A549 (cell line): Measurements from ENCODE around the gene SHROOM1.

Experiments used
- POLR2A ChIP-seq: IDR thresholded peaks from 2 replicates; pipeline ENCODE4 v1.6.1; 2012; ENCODE audit warnings: mild to moderate bottlenecking, low read length
- TF ChIP-seq, protein P1 (sequence below): fragments of >200 bp; sonication (Bioruptor Twin); formaldehyde crosslinking; IDR thresholded peaks from 3 replicates; pipeline ENCODE4 v1.5.1; 2016

DNA sequence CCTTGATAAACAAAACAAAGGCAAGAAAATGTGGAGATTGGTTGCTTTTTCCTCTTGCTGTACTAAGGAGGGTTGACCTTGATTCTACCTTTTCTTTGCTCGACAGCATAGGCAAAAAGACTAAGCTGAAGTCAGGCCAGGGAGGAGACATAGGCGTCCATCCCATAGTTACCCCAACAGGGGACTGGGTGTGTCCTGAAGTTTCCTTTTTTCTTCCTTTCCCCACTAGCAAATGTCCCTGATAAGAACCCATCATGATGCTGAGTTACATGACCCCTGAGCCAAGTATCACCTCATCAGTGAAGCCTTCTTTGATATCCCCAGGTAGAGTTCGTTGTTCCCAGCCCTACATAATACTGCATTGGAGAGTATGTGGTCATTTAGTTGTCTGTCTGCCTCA is 9.9 kb upstream of the SHROOM1 start:
- TF ChIP-seq POLR2A: no peak
- TF ChIP-seq, protein P1, sequence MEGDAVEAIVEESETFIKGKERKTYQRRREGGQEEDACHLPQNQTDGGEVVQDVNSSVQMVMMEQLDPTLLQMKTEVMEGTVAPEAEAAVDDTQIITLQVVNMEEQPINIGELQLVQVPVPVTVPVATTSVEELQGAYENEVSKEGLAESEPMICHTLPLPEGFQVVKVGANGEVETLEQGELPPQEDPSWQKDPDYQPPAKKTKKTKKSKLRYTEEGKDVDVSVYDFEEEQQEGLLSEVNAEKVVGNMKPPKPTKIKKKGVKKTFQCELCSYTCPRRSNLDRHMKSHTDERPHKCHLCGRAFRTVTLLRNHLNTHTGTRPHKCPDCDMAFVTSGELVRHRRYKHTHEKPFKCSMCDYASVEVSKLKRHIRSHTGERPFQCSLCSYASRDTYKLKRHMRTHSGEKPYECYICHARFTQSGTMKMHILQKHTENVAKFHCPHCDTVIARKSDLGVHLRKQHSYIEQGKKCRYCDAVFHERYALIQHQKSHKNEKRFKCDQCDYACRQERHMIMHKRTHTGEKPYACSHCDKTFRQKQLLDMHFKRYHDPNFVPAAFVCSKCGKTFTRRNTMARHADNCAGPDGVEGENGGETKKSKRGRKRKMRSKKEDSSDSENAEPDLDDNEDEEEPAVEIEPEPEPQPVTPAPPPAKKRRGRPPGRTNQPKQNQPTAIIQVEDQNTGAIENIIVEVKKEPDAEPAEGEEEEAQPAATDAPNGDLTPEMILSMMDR: no peak
